DOHH2 (cell line): ENCODE measurements around the gene CUBN.

ENCODE experiments used
- CTCF ChIP-seq: fragments of 200-600 bp; sonication (generic); IDR thresholded peaks from one replicate; pipeline ENCODE4 v1.5.1; 2014; ENCODE audit warnings: antibody characterized with exemption, mild to moderate bottlenecking, low read depth, low read length; ENCODE audit not compliant: poor library complexity, severe bottlenecking
- EZH2phosphoT487 ChIP-seq: fragments of 200-600 bp; sonication (generic); IDR thresholded peaks from 2 replicates; pipeline ENCODE4 v1.6.1; 2017; ENCODE audit warnings: borderline replicate concordance, mild to moderate bottlenecking, antibody characterized with exemption, low read length, moderate library complexity, mixed read lengths

- TF ChIP-seq CTCF = no peak
- TF ChIP-seq EZH2phosphoT487 = no peak
Observed at GRCh38 chr10:17120694-17121093, 8.9 kb downstream of the CUBN start.
